H9 (cell line): ENCODE results near the gene GPC6. TPM values are rescaled to one million over a fixed set of nuclear protein-coding genes. Genes with fewer than 3 reads are reported as not detected.

Experiments used
- DNase-seq: peaks from one replicate; pipeline ENCODE4 v3.0.0-alpha.2; 2017
- H2AFZ ChIP-seq: one replicate; pipeline ENCODE4 v1.6.1; 2013; ENCODE audit warnings: mild to moderate bottlenecking, low read length, control low read depth, moderate library complexity
- H2AK5ac ChIP-seq: 2 replicates; pipeline ENCODE4 v1.6.1; 2013; ENCODE audit warnings: low read length, control low read depth, mixed read lengths; ENCODE audit not compliant: insufficient read length
- H2BK120ac ChIP-seq: one replicate; pipeline ENCODE4 v1.6.1; 2013; ENCODE audit warnings: low read depth, mild to moderate bottlenecking, low read length, control low read depth, inconsistent platforms; ENCODE audit not compliant: poor library complexity, severe bottlenecking
- H2BK12ac ChIP-seq: 2 replicates; pipeline ENCODE4 v1.6.1; 2013; ENCODE audit warnings: low read length, control low read depth, mixed read lengths, low read depth; ENCODE audit not compliant: insufficient read length
- H2BK15ac ChIP-seq: 2 replicates; pipeline ENCODE4 v1.6.1; 2013; ENCODE audit warnings: low read depth, low read length, control low read depth
- H2BK20ac ChIP-seq: one replicate; pipeline ENCODE4 v1.6.1; 2013; ENCODE audit warnings: low read depth, mild to moderate bottlenecking, low read length, control low read depth, inconsistent platforms; ENCODE audit not compliant: poor library complexity, severe bottlenecking
- H2BK5ac ChIP-seq: 2 replicates; pipeline ENCODE4 v1.6.1; 2013; ENCODE audit warnings: low read length, control low read depth, mixed read lengths; ENCODE audit not compliant: insufficient read length
- H3K14ac ChIP-seq: 2 replicates; pipeline ENCODE4 v1.6.1; 2013; ENCODE audit warnings: low read length, control low read depth; ENCODE audit not compliant: insufficient read depth
- H3K18ac ChIP-seq: 2 replicates; pipeline ENCODE4 v1.6.1; 2013; ENCODE audit warnings: low read depth, mild to moderate bottlenecking, mixed read lengths, low read length, control low read depth; ENCODE audit not compliant: insufficient read length
- H3K23ac ChIP-seq: 2 replicates; pipeline ENCODE4 v1.6.1; 2013; ENCODE audit warnings: low read length, control low read depth, mixed read lengths, low read depth; ENCODE audit not compliant: insufficient read length
- H3K23me2 ChIP-seq: 2 replicates; pipeline ENCODE4 v1.6.1; 2013; ENCODE audit warnings: low read depth, mild to moderate bottlenecking, mixed read lengths, low read length, control low read depth; ENCODE audit not compliant: insufficient read length, poor library complexity, severe bottlenecking
- H3K27ac ChIP-seq: 2 replicates; pipeline ENCODE4 v1.5.1; 2013; ENCODE audit warnings: low read length, control low read depth, mixed read lengths, low read depth; ENCODE audit not compliant: insufficient read length
- H3K27me3 ChIP-seq: 2 replicates; pipeline ENCODE4 v1.6.1; 2013; ENCODE audit warnings: low read length, control low read depth, inconsistent platforms; ENCODE audit not compliant: insufficient read depth
- H3K4ac ChIP-seq: 2 replicates; pipeline ENCODE4 v1.6.1; 2013; ENCODE audit warnings: low read depth, mild to moderate bottlenecking, control low read depth, inconsistent platforms, low read length, moderate library complexity
- H3K4me1 ChIP-seq: 2 replicates; pipeline ENCODE4 v1.6.1; 2013; ENCODE audit warnings: low read length, control low read depth, inconsistent platforms; ENCODE audit not compliant: insufficient read depth
- H3K4me2 ChIP-seq: 2 replicates; pipeline ENCODE4 v1.6.1; 2013; ENCODE audit warnings: low read length, control low read depth, mixed read lengths; ENCODE audit not compliant: insufficient read length, insufficient read depth
- H3K56ac ChIP-seq: 2 replicates; pipeline ENCODE4 v1.6.1; 2013; ENCODE audit warnings: low read depth, mild to moderate bottlenecking, mixed read lengths, low read length, control low read depth; ENCODE audit not compliant: insufficient read length
- H3K79me1 ChIP-seq: 2 replicates; pipeline ENCODE4 v1.6.1; 2013; ENCODE audit warnings: low read depth, mild to moderate bottlenecking, moderate library complexity, low read length, control low read depth, inconsistent platforms; ENCODE audit not compliant: insufficient read depth, poor library complexity, severe bottlenecking
- H3K79me2 ChIP-seq: 2 replicates; pipeline ENCODE4 v1.6.1; 2013; ENCODE audit warnings: low read length, control low read depth, inconsistent platforms; ENCODE audit not compliant: insufficient read depth
- H3K9ac ChIP-seq: 2 replicates; pipeline ENCODE4 v1.6.1; 2013; ENCODE audit warnings: low read length, control low read depth, mixed read lengths; ENCODE audit not compliant: insufficient read length; ENCODE audit errors: extremely low read depth
- H3K9me3 ChIP-seq: one replicate; pipeline ENCODE4 v1.6.1; 2013; ENCODE audit warnings: low read depth, low read length, inconsistent platforms; ENCODE audit not compliant: control insufficient read depth
- H3T11ph ChIP-seq: one replicate; pipeline ENCODE4 v1.6.1; 2013; ENCODE audit warnings: mild to moderate bottlenecking, low read length, control low read depth, inconsistent platforms
- H4K20me1 ChIP-seq: one replicate; pipeline ENCODE4 v1.6.1; 2013; ENCODE audit not compliant: control insufficient read depth, insufficient read length, insufficient read depth
- H4K5ac ChIP-seq: 2 replicates; pipeline ENCODE4 v1.6.1; 2013; ENCODE audit warnings: low read depth, mild to moderate bottlenecking, mixed read lengths, low read length, control low read depth; ENCODE audit not compliant: insufficient read length
- H4K8ac ChIP-seq: replicated peaks from 2 replicates; pipeline ENCODE4 v1.6.1; 2013; ENCODE audit warnings: low read length, control low read depth, mixed read lengths, low read depth; ENCODE audit not compliant: insufficient read length
- H4K91ac ChIP-seq: 2 replicates; pipeline ENCODE4 v1.6.1; 2013; ENCODE audit warnings: low read depth, mild to moderate bottlenecking, moderate library complexity, mixed read lengths, low read length, control low read depth; ENCODE audit not compliant: insufficient read length
- H3K27ac Mint-ChIP-seq, 3 experiments: 2 replicates in 2 of 3; 3 replicates in 1 of 3; pipeline ENCODE4 v1.8.0; 2020 to 2021; ENCODE audit warnings: mixed read lengths in 3 of 3, mild to moderate bottlenecking in 1 of 3, moderate library complexity in 1 of 3
- H3K27me3 Mint-ChIP-seq: 2 replicates; pipeline ENCODE4 v1.8.0; 2021; ENCODE audit warnings: low read depth, mild to moderate bottlenecking, moderate library complexity, mixed read lengths
- H3K36me3 Mint-ChIP-seq, 3 experiments: 2 replicates in 2 of 3; 3 replicates in 1 of 3; pipeline ENCODE4 v1.8.0; 2020 to 2021; ENCODE audit warnings: low read depth in 3 of 3, mixed read lengths in 3 of 3; ENCODE audit not compliant: insufficient read depth in 1 of 3
- H3K4me1 Mint-ChIP-seq, 2 experiments: 2 replicates each; pipeline ENCODE4 v1.8.0; 2020; ENCODE audit warnings: mixed read lengths in 2 of 2
- H3K4me3 Mint-ChIP-seq, 2 experiments: 2 replicates in 1 of 2; 3 replicates in 1 of 2; pipeline ENCODE4 v1.8.0; 2020 to 2021; ENCODE audit warnings: mild to moderate bottlenecking in 2 of 2, mixed read lengths in 2 of 2, moderate library complexity in 1 of 2
- H3K9me3 Mint-ChIP-seq, 2 experiments: 2 replicates in 1 of 2; 3 replicates in 1 of 2; pipeline ENCODE4 v1.8.0; 2020; ENCODE audit warnings: mild to moderate bottlenecking in 2 of 2, mixed read lengths in 2 of 2, moderate library complexity in 1 of 2
- CTCF ChIP-seq: fragments of 200-600 bp; sonication (generic); conservative IDR thresholded peaks from 3 replicates; pipeline ENCODE4 v1.8.0; 2021; ENCODE audit warnings: antibody characterized with exemption, mild to moderate bottlenecking
- WGBS: extraction: QIAGEN DNeasy Blood & Tissue Kit; methylation state at CpG from one replicate; pipeline ENCODE4 v1.1.7; 2013; ENCODE audit warnings: missing lambda C conversion rate, low lambda C conversion rate, mixed read lengths; ENCODE audit not compliant: insufficient read length; ENCODE audit errors: extremely low coverage; 5-methylcytosine and 5-hydroxymethylcytosine counted together
- total RNA-seq: library from RNA; stranded (reverse); gene quantifications from 2 replicates; pipeline ENCODE4 v1.2.1, GENCODE V29; 2021

The GPC6 gene
- total RNA-seq, 1 experiment from 2014 or later, result 15.6 TPM

- Histone ChIP-seq H3K14ac (no peak overlapping the region), H4K8ac (no peak overlapping the region), H4K20me1 (no peaks in the 10 kb centered on the region), H3K27ac (no peak overlapping the region), H2AK5ac (no peak overlapping the region), H3K23me2 (no peaks in the 10 kb centered on the region), H2BK15ac (no peak overlapping the region), H2BK5ac (no peak overlapping the region), H3K27me3 (no peaks in the 10 kb centered on the region), H3K56ac (no peak overlapping the region), H2BK12ac (no peak overlapping the region), H3K4me2 (no peak overlapping the region), H4K91ac (no peak overlapping the region), H4K5ac (no peak overlapping the region), H3K79me1 (no peaks in the 10 kb centered on the region), H3K9me3 (no peaks in the 10 kb centered on the region), H3T11ph (no peak overlapping the region), H3K4me1 (no peaks in the 10 kb centered on the region), H3K23ac (no peak overlapping the region), H3K9ac (no peak overlapping the region), H3K4ac (no peak overlapping the region), H2AFZ (no peak overlapping the region), H2BK20ac (no peak overlapping the region), H3K18ac (no peak overlapping the region), H2BK120ac (no peak overlapping the region), H3K79me2 (no peaks in the 10 kb centered on the region)
- WGBS, result no CpG with 5 or more reads among the region's 2 CpGs
- no peak overlapping the region for H3K27ac Mint-ChIP-seq
- H3K4me1 Mint-ChIP-seq, result no peaks in the 10 kb centered on the region
- TF ChIP-seq CTCF, result no peak
- H3K36me3 Mint-ChIP-seq, result 0 out of 7 replicates have a peak, but pooled peaks cover 0 to 5% (median 2%) of the 10 kb centered on the region in 3 experiments
- H3K27me3 Mint-ChIP-seq, result no peaks in the 10 kb centered on the region
- no peak for DNase-seq
- no peak overlapping the region for H3K4me3 Mint-ChIP-seq
- peaks cover 4 to 11% of the 10 kb centered on the region in 2 experiments for H3K9me3 Mint-ChIP-seq
Observed at GRCh38 chr13:94093652-94094315, 867.2 kb downstream of the GPC6 start.
